H9 (cell line): Measurements from ENCODE around the gene DMPK. TPM values are rescaled to one million over a fixed set of nuclear protein-coding genes. Genes with fewer than 3 reads are reported as not detected.

Experiments
- DNase-seq: peaks from one replicate; pipeline ENCODE4 v3.0.0-alpha.2; 2017
- H2AFZ ChIP-seq: one replicate; pipeline ENCODE4 v1.6.1; 2013; ENCODE audit warnings: mild to moderate bottlenecking, low read length, control low read depth, moderate library complexity
- H2AK5ac ChIP-seq: 2 replicates; pipeline ENCODE4 v1.6.1; 2013; ENCODE audit warnings: low read length, control low read depth, mixed read lengths; ENCODE audit not compliant: insufficient read length
- H2BK120ac ChIP-seq: one replicate; pipeline ENCODE4 v1.6.1; 2013; ENCODE audit warnings: low read depth, mild to moderate bottlenecking, low read length, control low read depth, inconsistent platforms; ENCODE audit not compliant: poor library complexity, severe bottlenecking
- H2BK12ac ChIP-seq: 2 replicates; pipeline ENCODE4 v1.6.1; 2013; ENCODE audit warnings: low read length, control low read depth, mixed read lengths, low read depth; ENCODE audit not compliant: insufficient read length
- H2BK15ac ChIP-seq: 2 replicates; pipeline ENCODE4 v1.6.1; 2013; ENCODE audit warnings: low read depth, low read length, control low read depth
- H2BK20ac ChIP-seq: one replicate; pipeline ENCODE4 v1.6.1; 2013; ENCODE audit warnings: low read depth, mild to moderate bottlenecking, low read length, control low read depth, inconsistent platforms; ENCODE audit not compliant: poor library complexity, severe bottlenecking
- H2BK5ac ChIP-seq: 2 replicates; pipeline ENCODE4 v1.6.1; 2013; ENCODE audit warnings: low read length, control low read depth, mixed read lengths; ENCODE audit not compliant: insufficient read length
- H3K14ac ChIP-seq: 2 replicates; pipeline ENCODE4 v1.6.1; 2013; ENCODE audit warnings: low read length, control low read depth; ENCODE audit not compliant: insufficient read depth
- H3K18ac ChIP-seq: 2 replicates; pipeline ENCODE4 v1.6.1; 2013; ENCODE audit warnings: low read depth, mild to moderate bottlenecking, mixed read lengths, low read length, control low read depth; ENCODE audit not compliant: insufficient read length
- H3K23ac ChIP-seq: 2 replicates; pipeline ENCODE4 v1.6.1; 2013; ENCODE audit warnings: low read length, control low read depth, mixed read lengths, low read depth; ENCODE audit not compliant: insufficient read length
- H3K23me2 ChIP-seq: 2 replicates; pipeline ENCODE4 v1.6.1; 2013; ENCODE audit warnings: low read depth, mild to moderate bottlenecking, mixed read lengths, low read length, control low read depth; ENCODE audit not compliant: insufficient read length, poor library complexity, severe bottlenecking
- H3K27ac ChIP-seq: 2 replicates; pipeline ENCODE4 v1.5.1; 2013; ENCODE audit warnings: low read length, control low read depth, mixed read lengths, low read depth; ENCODE audit not compliant: insufficient read length
- H3K27me3 ChIP-seq: 2 replicates; pipeline ENCODE4 v1.6.1; 2013; ENCODE audit warnings: low read length, control low read depth, inconsistent platforms; ENCODE audit not compliant: insufficient read depth
- H3K4ac ChIP-seq: 2 replicates; pipeline ENCODE4 v1.6.1; 2013; ENCODE audit warnings: low read depth, mild to moderate bottlenecking, control low read depth, inconsistent platforms, low read length, moderate library complexity
- H3K4me1 ChIP-seq: 2 replicates; pipeline ENCODE4 v1.6.1; 2013; ENCODE audit warnings: low read length, control low read depth, inconsistent platforms; ENCODE audit not compliant: insufficient read depth
- H3K4me2 ChIP-seq: 2 replicates; pipeline ENCODE4 v1.6.1; 2013; ENCODE audit warnings: low read length, control low read depth, mixed read lengths; ENCODE audit not compliant: insufficient read length, insufficient read depth
- H3K56ac ChIP-seq: 2 replicates; pipeline ENCODE4 v1.6.1; 2013; ENCODE audit warnings: low read depth, mild to moderate bottlenecking, mixed read lengths, low read length, control low read depth; ENCODE audit not compliant: insufficient read length
- H3K79me1 ChIP-seq: 2 replicates; pipeline ENCODE4 v1.6.1; 2013; ENCODE audit warnings: low read depth, mild to moderate bottlenecking, moderate library complexity, low read length, control low read depth, inconsistent platforms; ENCODE audit not compliant: insufficient read depth, poor library complexity, severe bottlenecking
- H3K79me2 ChIP-seq: 2 replicates; pipeline ENCODE4 v1.6.1; 2013; ENCODE audit warnings: low read length, control low read depth, inconsistent platforms; ENCODE audit not compliant: insufficient read depth
- H3K9ac ChIP-seq: 2 replicates; pipeline ENCODE4 v1.6.1; 2013; ENCODE audit warnings: low read length, control low read depth, mixed read lengths; ENCODE audit not compliant: insufficient read length; ENCODE audit errors: extremely low read depth
- H3K9me3 ChIP-seq: one replicate; pipeline ENCODE4 v1.6.1; 2013; ENCODE audit warnings: low read depth, low read length, inconsistent platforms; ENCODE audit not compliant: control insufficient read depth
- H3T11ph ChIP-seq: one replicate; pipeline ENCODE4 v1.6.1; 2013; ENCODE audit warnings: mild to moderate bottlenecking, low read length, control low read depth, inconsistent platforms
- H4K20me1 ChIP-seq: one replicate; pipeline ENCODE4 v1.6.1; 2013; ENCODE audit not compliant: control insufficient read depth, insufficient read length, insufficient read depth
- H4K5ac ChIP-seq: 2 replicates; pipeline ENCODE4 v1.6.1; 2013; ENCODE audit warnings: low read depth, mild to moderate bottlenecking, mixed read lengths, low read length, control low read depth; ENCODE audit not compliant: insufficient read length
- H4K8ac ChIP-seq: replicated peaks from 2 replicates; pipeline ENCODE4 v1.6.1; 2013; ENCODE audit warnings: low read length, control low read depth, mixed read lengths, low read depth; ENCODE audit not compliant: insufficient read length
- H4K91ac ChIP-seq: 2 replicates; pipeline ENCODE4 v1.6.1; 2013; ENCODE audit warnings: low read depth, mild to moderate bottlenecking, moderate library complexity, mixed read lengths, low read length, control low read depth; ENCODE audit not compliant: insufficient read length
- H3K27ac Mint-ChIP-seq, 3 experiments: 2 replicates in 2 of 3; 3 replicates in 1 of 3; pipeline ENCODE4 v1.8.0; 2020 to 2021; ENCODE audit warnings: mixed read lengths in 3 of 3, mild to moderate bottlenecking in 1 of 3, moderate library complexity in 1 of 3
- H3K27me3 Mint-ChIP-seq: 2 replicates; pipeline ENCODE4 v1.8.0; 2021; ENCODE audit warnings: low read depth, mild to moderate bottlenecking, moderate library complexity, mixed read lengths
- H3K36me3 Mint-ChIP-seq, 3 experiments: 2 replicates in 2 of 3; 3 replicates in 1 of 3; pipeline ENCODE4 v1.8.0; 2020 to 2021; ENCODE audit warnings: low read depth in 3 of 3, mixed read lengths in 3 of 3; ENCODE audit not compliant: insufficient read depth in 1 of 3
- H3K4me1 Mint-ChIP-seq, 2 experiments: 2 replicates each; pipeline ENCODE4 v1.8.0; 2020; ENCODE audit warnings: mixed read lengths in 2 of 2
- H3K4me3 Mint-ChIP-seq, 2 experiments: 2 replicates in 1 of 2; 3 replicates in 1 of 2; pipeline ENCODE4 v1.8.0; 2020 to 2021; ENCODE audit warnings: mild to moderate bottlenecking in 2 of 2, mixed read lengths in 2 of 2, moderate library complexity in 1 of 2
- H3K9me3 Mint-ChIP-seq, 2 experiments: 2 replicates in 1 of 2; 3 replicates in 1 of 2; pipeline ENCODE4 v1.8.0; 2020; ENCODE audit warnings: mild to moderate bottlenecking in 2 of 2, mixed read lengths in 2 of 2, moderate library complexity in 1 of 2
- total RNA-seq: library from RNA; stranded (reverse); gene quantifications from 2 replicates; pipeline ENCODE4 v1.2.1, GENCODE V29; 2021
- TF ChIP-seq, protein P1 (sequence below): fragments of 200-600 bp; sonication (generic); conservative IDR thresholded peaks from 3 replicates; pipeline ENCODE4 v1.8.0; 2021; ENCODE audit warnings: antibody characterized with exemption, mild to moderate bottlenecking

DMPK gene
- total RNA-seq, 1 experiment from 2014 or later, result 67.4 TPM

DNA sequence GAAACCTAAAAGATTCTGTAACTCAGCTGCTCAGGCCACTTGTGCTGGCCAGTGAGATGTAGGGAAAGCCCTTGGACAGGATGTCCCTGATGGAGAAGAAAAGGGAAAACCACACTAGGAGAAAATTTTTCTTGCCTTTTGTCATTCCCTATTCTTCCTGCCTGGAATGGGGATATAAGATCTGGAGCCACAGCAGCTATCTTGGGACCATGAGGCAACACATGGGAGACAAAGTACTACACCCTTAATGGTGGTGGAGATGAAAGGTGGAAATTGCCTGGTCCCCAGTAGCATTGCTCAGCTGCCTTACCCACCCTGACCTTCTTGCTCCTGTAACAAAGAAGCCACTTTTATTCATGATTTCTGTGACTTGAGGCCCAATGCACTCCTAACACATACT is 23.4 kb upstream of the DMPK start:
- Histone ChIP-seq H3K27me3 (no peaks in the 10 kb centered on the region), H4K8ac (no peak overlapping the region), H3T11ph (no peak overlapping the region), H3K56ac (no peak overlapping the region), H4K91ac (no peak overlapping the region), H3K23me2 (no peaks in the 10 kb centered on the region), H3K18ac (no peak overlapping the region), H2BK12ac (no peak overlapping the region), H2BK20ac (no peak overlapping the region), H3K79me2 (no peaks in the 10 kb centered on the region), H2BK15ac (no peak overlapping the region), H3K9me3 (no peaks in the 10 kb centered on the region), H3K4me1 (no peaks in the 10 kb centered on the region), H4K5ac (no peak overlapping the region), H2AFZ (no peak overlapping the region), H3K14ac (no peak overlapping the region), H2BK5ac (no peak overlapping the region), H3K4ac (no peak overlapping the region), H3K4me2 (no peak overlapping the region), H3K23ac (no peak overlapping the region), H4K20me1 (no peaks in the 10 kb centered on the region), H3K9ac (no peak overlapping the region), H2BK120ac (no peak overlapping the region), H2AK5ac (no peak overlapping the region), H3K27ac (no peak overlapping the region), H3K79me1 (no peaks in the 10 kb centered on the region)
- Mint-ChIP-seq H3K36me3 (0 out of 7 replicates have a peak, but pooled peaks cover 0 to 1% (median 0%) of the 10 kb centered on the region in 3 experiments), H3K9me3 (no peaks in the 10 kb centered on the region; a peak in 1 of 5 replicates), H3K4me3 (no peak overlapping the region), H3K27me3 (peaks cover 42% of the 10 kb centered on the region), H3K27ac (no peak overlapping the region), H3K4me1 (peaks cover 7 to 17% of the 10 kb centered on the region in 2 experiments)
- DNase-seq, result no peak
- TF ChIP-seq, protein P1, sequence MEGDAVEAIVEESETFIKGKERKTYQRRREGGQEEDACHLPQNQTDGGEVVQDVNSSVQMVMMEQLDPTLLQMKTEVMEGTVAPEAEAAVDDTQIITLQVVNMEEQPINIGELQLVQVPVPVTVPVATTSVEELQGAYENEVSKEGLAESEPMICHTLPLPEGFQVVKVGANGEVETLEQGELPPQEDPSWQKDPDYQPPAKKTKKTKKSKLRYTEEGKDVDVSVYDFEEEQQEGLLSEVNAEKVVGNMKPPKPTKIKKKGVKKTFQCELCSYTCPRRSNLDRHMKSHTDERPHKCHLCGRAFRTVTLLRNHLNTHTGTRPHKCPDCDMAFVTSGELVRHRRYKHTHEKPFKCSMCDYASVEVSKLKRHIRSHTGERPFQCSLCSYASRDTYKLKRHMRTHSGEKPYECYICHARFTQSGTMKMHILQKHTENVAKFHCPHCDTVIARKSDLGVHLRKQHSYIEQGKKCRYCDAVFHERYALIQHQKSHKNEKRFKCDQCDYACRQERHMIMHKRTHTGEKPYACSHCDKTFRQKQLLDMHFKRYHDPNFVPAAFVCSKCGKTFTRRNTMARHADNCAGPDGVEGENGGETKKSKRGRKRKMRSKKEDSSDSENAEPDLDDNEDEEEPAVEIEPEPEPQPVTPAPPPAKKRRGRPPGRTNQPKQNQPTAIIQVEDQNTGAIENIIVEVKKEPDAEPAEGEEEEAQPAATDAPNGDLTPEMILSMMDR, result no peak
